PC-9 (cell line): ENCODE data around the gene CENPA.

Experiments used
- EZH2 ChIP-seq: fragments of 200-600 bp; sonication (generic); IDR thresholded peaks from 2 replicates; pipeline ENCODE4 v1.8.0; 2017; ENCODE audit warnings: antibody characterized with exemption, low read depth
- TF ChIP-seq, protein P1 (sequence below): fragments of 200-600 bp; sonication (generic); conservative IDR thresholded peaks from 2 replicates; pipeline ENCODE4 v1.6.1; 2017; ENCODE audit warnings: mixed run types, antibody characterized with exemption, mild to moderate bottlenecking, moderate library complexity

DNA sequence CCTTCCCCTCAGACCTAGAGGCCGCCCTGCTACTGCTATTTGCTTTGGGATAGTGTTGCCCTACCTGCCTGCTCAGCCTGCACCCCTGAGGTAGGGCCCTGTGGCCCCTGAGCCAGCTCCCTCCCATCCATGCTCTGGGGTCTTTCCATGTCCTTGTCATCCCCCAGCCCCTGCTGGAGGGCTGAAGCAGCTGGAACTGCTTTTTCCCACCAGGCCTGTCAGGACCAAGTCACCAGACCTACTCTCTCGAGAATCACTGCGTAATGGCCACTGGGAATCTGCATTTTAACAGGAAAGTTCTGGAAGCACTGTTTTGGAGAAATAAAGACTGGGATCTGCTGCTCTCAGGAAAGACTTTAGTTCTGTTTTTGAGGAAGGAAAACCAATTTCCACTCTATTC is 42.0 kb upstream of the CENPA start:
- TF ChIP-seq, protein P1, sequence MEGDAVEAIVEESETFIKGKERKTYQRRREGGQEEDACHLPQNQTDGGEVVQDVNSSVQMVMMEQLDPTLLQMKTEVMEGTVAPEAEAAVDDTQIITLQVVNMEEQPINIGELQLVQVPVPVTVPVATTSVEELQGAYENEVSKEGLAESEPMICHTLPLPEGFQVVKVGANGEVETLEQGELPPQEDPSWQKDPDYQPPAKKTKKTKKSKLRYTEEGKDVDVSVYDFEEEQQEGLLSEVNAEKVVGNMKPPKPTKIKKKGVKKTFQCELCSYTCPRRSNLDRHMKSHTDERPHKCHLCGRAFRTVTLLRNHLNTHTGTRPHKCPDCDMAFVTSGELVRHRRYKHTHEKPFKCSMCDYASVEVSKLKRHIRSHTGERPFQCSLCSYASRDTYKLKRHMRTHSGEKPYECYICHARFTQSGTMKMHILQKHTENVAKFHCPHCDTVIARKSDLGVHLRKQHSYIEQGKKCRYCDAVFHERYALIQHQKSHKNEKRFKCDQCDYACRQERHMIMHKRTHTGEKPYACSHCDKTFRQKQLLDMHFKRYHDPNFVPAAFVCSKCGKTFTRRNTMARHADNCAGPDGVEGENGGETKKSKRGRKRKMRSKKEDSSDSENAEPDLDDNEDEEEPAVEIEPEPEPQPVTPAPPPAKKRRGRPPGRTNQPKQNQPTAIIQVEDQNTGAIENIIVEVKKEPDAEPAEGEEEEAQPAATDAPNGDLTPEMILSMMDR, result no peak
- TF ChIP-seq EZH2, result no peak
